ENCODE measurements around the gene CHRM5.

Gene CHRM5

DNA sequence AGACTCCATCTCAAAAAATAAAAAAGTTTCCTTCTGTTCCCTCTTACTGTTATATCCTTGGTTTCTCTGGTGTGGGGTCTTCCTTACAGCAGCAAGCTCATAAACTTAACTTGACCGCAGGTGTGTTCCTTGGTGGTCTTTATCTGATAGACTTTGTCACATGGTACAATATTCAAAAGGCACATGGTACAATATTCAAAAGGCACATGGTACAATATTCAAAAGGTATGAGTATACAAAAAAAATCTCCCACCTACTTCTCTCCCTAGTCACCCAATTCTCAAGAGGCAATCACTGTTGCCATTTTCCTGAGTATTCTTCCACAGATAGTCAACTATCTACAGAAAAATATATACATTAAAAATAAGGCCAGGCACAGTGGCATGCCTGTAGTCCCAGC, 138.1 kb downstream of the CHRM5 start:
- DNase-seq: no peak

- DNase-seq: no peak
Measured at GRCh38 chr15:34107315-34107714, 139.0 kb downstream of the CHRM5 start.

DNA sequence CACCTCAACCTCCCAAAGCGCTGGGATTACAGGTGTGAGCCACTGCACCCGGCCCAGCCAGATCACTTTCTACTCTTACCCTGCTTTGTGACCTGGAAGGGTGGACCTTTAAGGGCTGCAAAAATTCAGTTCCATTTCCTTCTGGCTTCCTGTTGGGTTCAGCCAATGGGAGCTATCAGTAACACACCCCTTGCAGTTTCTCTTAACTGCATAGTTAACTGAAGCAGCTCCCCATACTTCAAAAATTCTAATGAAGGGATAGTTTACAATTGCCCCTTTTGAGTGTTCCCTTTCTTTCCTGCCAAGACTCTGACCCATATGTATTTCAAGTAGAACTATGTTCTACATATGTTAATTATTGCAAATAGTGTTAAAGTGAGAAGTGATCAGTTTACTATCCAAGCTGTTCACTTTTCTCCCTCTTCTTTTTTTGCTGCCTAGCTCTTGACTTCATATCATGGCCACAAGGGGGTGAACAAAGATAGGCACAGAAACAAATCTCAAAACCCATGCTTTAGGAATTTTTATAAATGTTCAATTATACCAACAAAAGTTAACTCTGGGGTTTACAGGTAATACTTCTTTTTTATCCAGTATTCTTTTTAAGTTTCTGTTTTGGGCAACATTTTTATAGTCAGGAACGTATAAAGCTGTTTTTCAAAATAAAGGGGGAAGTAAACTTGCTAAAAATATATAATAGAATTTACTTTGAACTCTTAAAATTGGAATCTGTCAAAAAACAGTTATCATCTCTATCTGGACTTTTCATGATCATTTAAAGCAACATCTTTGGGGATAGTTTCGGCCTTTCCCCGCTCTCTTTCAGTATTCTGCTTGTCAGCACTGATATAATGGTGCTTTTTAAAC, 141.7 kb downstream of the CHRM5 start:
- peak; percentile 5 to 36 for DNase-seq

DNA sequence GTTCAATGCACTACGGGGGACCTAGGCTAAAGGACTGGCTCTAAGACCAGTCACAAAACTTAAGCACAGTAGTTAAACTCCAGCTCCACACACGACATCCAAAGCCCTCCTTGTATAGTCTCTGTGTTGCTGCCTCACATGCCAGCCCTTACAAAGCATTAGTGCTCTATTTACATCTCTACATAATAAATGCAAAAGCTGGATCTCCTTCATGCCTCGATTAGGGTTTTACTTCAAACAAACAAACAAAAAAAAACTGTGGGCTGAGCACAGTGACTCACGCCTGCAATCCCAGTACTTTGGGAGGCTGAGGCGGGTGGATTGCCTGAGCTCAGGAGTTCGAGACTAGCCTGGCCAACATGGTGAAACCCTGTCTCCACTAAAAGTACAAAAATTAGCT, 143.2 kb downstream of the CHRM5 start:
- DNase-seq: no peak

- no peak for DNase-seq
Measured at GRCh38 chr15:34114215-34114614, 145.9 kb downstream of the CHRM5 start.

GRCh38 chr15:34114739-34115138, 146.4 kb downstream of the CHRM5 start:
- DNase-seq: no peak

DNA sequence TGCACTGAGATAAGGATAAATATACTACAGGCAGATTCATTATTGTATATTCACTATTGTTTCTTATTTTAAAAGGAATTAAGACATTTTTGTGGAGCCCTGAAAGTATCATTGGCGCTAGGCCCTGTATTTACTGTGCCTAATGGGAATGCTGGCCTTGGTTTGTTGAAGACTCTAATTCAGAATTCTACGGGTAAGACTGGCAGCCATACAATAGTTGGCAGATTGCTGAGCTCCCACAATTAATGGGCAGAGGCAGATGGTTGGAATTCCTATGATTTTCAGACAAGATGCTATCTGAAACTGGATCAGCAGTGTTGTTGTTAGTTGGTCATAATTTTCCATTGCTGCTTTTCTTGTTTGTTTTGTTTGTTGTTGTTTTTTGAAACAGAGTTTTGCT, 148.3 kb downstream of the CHRM5 start:
- no peak for DNase-seq

All from NCI-H526 (cell line).